ENCODE results near the gene ASCC2.

Gene ASCC2

DNA sequence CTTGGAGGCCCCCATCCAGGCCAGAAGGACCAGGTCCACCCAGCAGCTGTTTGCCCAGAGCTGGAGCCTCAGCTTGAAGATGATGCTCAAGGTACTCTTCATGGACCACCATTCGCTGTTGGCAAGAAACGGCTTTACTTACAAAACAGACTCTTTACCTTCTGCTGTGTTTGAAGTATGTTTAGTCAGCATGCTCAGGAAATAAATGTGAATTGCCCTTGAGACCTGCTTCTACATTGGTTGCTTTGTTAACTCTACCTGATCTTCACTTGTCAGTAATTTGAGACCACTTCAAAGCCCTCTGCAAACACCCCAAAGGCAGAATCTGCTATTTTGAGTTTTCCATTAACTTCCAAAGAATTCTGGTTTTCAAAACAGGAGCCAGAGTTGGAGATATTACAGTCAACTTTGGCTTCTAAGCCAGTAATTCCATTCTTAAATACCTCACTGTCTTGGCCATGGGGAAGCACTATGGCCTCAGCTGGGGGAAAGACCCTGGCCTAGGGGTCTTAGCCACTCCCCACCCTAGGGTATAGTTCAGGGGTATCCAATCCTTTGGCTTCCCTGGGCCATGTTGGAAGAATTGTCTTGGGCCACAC, 68.3 kb downstream of the ASCC2 start (continued):
- TF ChIP-seq, protein P1, sequence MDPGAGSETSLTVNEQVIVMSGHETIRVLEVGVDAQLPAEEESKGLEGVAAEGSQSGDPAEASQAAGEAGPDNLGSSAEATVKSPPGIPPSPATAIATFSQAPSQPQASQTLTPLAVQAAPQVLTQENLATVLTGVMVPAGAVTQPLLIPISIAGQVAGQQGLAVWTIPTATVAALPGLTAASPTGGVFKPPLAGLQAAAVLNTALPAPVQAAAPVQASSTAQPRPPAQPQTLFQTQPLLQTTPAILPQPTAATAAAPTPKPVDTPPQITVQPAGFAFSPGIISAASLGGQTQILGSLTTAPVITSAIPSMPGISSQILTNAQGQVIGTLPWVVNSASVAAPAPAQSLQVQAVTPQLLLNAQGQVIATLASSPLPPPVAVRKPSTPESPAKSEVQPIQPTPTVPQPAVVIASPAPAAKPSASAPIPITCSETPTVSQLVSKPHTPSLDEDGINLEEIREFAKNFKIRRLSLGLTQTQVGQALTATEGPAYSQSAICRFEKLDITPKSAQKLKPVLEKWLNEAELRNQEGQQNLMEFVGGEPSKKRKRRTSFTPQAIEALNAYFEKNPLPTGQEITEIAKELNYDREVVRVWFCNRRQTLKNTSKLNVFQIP (CRISPR knock-in tag; IDR thresholded peaks at IDR 0.05; ENCODE audit: borderline replicate concordance, low read depth): no peak
- TF ChIP-seq BACH2 (CRISPR knock-in tag; IDR thresholded peaks at IDR 0.05; ENCODE audit: borderline replicate concordance) (no peak), PPARA (CRISPR knock-in tag; IDR thresholded peaks at IDR 0.05; ENCODE audit: borderline replicate concordance) (no peak), RARB (CRISPR knock-in tag; IDR thresholded peaks at IDR 0.05) (no peak)
- TF ChIP-seq, protein P2, sequence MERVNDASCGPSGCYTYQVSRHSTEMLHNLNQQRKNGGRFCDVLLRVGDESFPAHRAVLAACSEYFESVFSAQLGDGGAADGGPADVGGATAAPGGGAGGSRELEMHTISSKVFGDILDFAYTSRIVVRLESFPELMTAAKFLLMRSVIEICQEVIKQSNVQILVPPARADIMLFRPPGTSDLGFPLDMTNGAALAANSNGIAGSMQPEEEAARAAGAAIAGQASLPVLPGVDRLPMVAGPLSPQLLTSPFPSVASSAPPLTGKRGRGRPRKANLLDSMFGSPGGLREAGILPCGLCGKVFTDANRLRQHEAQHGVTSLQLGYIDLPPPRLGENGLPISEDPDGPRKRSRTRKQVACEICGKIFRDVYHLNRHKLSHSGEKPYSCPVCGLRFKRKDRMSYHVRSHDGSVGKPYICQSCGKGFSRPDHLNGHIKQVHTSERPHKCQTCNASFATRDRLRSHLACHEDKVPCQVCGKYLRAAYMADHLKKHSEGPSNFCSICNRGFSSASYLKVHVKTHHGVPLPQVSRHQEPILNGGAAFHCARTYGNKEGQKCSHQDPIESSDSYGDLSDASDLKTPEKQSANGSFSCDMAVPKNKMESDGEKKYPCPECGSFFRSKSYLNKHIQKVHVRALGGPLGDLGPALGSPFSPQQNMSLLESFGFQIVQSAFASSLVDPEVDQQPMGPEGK (CRISPR knock-in tag; IDR thresholded peaks at IDR 0.05; ENCODE audit: borderline replicate concordance): no peak
- TF ChIP-seq, protein P3, sequence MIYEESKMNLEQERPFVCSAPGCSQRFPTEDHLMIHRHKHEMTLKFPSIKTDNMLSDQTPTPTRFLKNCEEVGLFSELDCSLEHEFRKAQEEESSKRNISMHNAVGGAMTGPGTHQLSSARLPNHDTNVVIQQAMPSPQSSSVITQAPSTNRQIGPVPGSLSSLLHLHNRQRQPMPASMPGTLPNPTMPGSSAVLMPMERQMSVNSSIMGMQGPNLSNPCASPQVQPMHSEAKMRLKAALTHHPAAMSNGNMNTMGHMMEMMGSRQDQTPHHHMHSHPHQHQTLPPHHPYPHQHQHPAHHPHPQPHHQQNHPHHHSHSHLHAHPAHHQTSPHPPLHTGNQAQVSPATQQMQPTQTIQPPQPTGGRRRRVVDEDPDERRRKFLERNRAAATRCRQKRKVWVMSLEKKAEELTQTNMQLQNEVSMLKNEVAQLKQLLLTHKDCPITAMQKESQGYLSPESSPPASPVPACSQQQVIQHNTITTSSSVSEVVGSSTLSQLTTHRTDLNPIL (CRISPR knock-in tag; IDR thresholded peaks at IDR 0.05; ENCODE audit: low read depth): no peak

DNA sequence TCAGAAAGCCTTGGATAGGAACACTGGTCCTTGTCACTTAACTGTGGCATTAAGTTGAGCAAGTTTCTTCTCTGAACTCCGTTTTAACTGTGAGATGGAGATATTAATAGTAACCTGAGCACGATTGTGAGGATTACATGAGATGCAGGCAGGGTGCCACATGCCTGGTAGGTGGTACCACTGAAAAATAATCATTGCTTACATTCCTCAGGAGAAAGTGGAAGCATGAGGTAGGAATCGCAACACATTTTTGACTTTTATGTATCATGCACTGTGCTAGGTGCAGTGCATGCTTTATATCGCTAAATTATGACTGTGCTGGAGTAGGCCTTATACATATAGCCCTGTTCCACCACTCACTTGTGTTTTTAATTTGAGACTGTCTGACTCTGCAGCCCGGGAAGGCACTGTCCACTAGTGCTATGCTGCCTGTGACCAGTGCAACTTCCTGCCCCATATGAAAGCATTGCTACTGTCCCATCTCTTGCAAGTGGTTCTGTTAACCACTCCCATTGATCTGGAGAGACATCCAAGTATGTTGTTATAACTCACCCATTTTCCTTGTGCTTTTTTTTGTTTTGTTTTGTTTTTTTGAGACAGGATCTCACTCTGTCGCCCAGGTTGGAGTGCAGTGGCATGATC, 69.9 kb downstream of the ASCC2 start:
- TF ChIP-seq TOX (CRISPR knock-in tag; IDR thresholded peaks at IDR 0.05; ENCODE audit: borderline replicate concordance) (no peak), ZNF565 (CRISPR knock-in tag; conservative IDR thresholded peaks at IDR 0.05; ENCODE audit: low read depth) (no peak), PPARA (CRISPR knock-in tag; IDR thresholded peaks at IDR 0.05; ENCODE audit: borderline replicate concordance) (no peak), SNAI2 (CRISPR knock-in tag; IDR thresholded peaks at IDR 0.05) (no peak), TCF4 (CRISPR knock-in tag; IDR thresholded peaks at IDR 0.05; ENCODE audit: borderline replicate concordance) (no peak), ZNF70 (CRISPR knock-in tag; IDR thresholded peaks at IDR 0.05) (no peak), ESRRG (CRISPR knock-in tag; IDR thresholded peaks at IDR 0.05) (no peak), CSDC2 (CRISPR knock-in tag; IDR thresholded peaks at IDR 0.05) (no peak), ARNTL (CRISPR knock-in tag; IDR thresholded peaks at IDR 0.05; ENCODE audit: borderline replicate concordance, low read depth) (no peak), OSR1 (CRISPR knock-in tag; IDR thresholded peaks at IDR 0.05) (no peak), ZFP30 (CRISPR knock-in tag; IDR thresholded peaks at IDR 0.05) (no peak), ZC3H10 (CRISPR knock-in tag; IDR thresholded peaks at IDR 0.05) (no peak), BACH2 (CRISPR knock-in tag; IDR thresholded peaks at IDR 0.05; ENCODE audit: borderline replicate concordance) (no peak)
- TF ChIP-seq, protein P1 (CRISPR knock-in tag; IDR thresholded peaks at IDR 0.05; ENCODE audit: borderline replicate concordance, low read depth): no peak
- TF ChIP-seq, protein P4, sequence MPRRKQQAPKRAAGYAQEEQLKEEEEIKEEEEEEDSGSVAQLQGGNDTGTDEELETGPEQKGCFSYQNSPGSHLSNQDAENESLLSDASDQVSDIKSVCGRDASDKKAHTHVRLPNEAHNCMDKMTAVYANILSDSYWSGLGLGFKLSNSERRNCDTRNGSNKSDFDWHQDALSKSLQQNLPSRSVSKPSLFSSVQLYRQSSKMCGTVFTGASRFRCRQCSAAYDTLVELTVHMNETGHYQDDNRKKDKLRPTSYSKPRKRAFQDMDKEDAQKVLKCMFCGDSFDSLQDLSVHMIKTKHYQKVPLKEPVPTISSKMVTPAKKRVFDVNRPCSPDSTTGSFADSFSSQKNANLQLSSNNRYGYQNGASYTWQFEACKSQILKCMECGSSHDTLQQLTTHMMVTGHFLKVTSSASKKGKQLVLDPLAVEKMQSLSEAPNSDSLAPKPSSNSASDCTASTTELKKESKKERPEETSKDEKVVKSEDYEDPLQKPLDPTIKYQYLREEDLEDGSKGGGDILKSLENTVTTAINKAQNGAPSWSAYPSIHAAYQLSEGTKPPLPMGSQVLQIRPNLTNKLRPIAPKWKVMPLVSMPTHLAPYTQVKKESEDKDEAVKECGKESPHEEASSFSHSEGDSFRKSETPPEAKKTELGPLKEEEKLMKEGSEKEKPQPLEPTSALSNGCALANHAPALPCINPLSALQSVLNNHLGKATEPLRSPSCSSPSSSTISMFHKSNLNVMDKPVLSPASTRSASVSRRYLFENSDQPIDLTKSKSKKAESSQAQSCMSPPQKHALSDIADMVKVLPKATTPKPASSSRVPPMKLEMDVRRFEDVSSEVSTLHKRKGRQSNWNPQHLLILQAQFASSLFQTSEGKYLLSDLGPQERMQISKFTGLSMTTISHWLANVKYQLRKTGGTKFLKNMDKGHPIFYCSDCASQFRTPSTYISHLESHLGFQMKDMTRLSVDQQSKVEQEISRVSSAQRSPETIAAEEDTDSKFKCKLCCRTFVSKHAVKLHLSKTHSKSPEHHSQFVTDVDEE (CRISPR knock-in tag; IDR thresholded peaks at IDR 0.05): no peak
- TF ChIP-seq, protein P3 (CRISPR knock-in tag; IDR thresholded peaks at IDR 0.05; ENCODE audit: low read depth): no peak
- TF ChIP-seq, protein P5, sequence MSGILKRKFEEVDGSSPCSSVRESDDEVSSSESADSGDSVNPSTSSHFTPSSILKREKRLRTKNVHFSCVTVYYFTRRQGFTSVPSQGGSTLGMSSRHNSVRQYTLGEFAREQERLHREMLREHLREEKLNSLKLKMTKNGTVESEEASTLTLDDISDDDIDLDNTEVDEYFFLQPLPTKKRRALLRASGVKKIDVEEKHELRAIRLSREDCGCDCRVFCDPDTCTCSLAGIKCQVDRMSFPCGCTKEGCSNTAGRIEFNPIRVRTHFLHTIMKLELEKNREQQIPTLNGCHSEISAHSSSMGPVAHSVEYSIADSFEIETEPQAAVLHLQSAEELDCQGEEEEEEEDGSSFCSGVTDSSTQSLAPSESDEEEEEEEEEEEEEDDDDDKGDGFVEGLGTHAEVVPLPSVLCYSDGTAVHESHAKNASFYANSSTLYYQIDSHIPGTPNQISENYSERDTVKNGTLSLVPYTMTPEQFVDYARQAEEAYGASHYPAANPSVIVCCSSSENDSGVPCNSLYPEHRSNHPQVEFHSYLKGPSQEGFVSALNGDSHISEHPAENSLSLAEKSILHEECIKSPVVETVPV (CRISPR knock-in tag; IDR thresholded peaks at IDR 0.05): no peak
- TF ChIP-seq, protein P2 (CRISPR knock-in tag; IDR thresholded peaks at IDR 0.05; ENCODE audit: borderline replicate concordance): no peak
- no peak for ATAC-seq

Data from SK-N-SH treated with all-trans-retinoic acid at 6 μM for 48 hours (cell line).